HCT116 (cell line): Measurements from ENCODE around the gene TBC1D12. TPM values are rescaled to one million over a fixed set of nuclear protein-coding genes. Genes with fewer than 3 reads are reported as not detected.

Experiments
- ATAC-seq: fragments of 200-7000 bp; cut with Tn5 transposase; 2 replicates; pipeline ENCODE4 v1.9.1; 2020; ENCODE audit warnings: mild to moderate bottlenecking, moderate library complexity
- BruUV-seq: library from RNA; stranded (reverse); fragments of 400-500 nt; replicated peaks from 2 replicates; lab custom pipeline; 2021; lab: Mats Ljungman, UMichigan
- CTCF ChIA-PET: fragments of 300-600 bp; sonication (Branson Sonifier 250); formaldehyde crosslinking; loops from one replicate; lab custom pipeline; 2021; ENCODE audit warnings: antibody characterized with exemption; lab: Charles Lee
- POLR2A ChIA-PET: fragments of 300-600, 350-600 bp; sonication (Branson Sonifier 250); formaldehyde crosslinking; loops from one replicate; lab custom pipeline; 2021; ENCODE audit warnings: antibody characterized with exemption; lab: Charles Lee
- RAD21 ChIA-PET, 2 experiments: fragments of 300-600 bp; sonication (Branson Sonifier 250); formaldehyde crosslinking; loops; one replicate each; lab custom pipeline; 2023; ENCODE audit warnings: low total read pairs in 2 of 2; ENCODE audit not compliant: uncharacterized antibody in 2 of 2, unreplicated experiment in 2 of 2, low non-redundant PET in 1 of 2; lab: Charles Lee
- DNase-seq: peaks from one replicate; pipeline ENCODE4 v3.0.0-alpha.2; 2010; ENCODE audit warnings: low read depth, low spot score
- H2AFZ ChIP-seq: fragments of 200-600 bp; shearing (Covaris generic), sonication (generic); 2 replicates; pipeline ENCODE4 v1.6.1; 2017; ENCODE audit warnings: low read depth, mixed run types, mixed read lengths, antibody characterized with exemption, low read length; ENCODE audit not compliant: poor library complexity, severe bottlenecking
- H3K27ac ChIP-seq: 2 replicates; pipeline ENCODE4 v1.5.1; 2012; ENCODE audit warnings: low read depth, low read length
- H3K27me3 ChIP-seq: fragments of 200-600 bp; sonication (generic); 2 replicates; pipeline ENCODE4 v1.6.1; 2016; ENCODE audit warnings: mixed run types, low read length, mixed read lengths; ENCODE audit not compliant: insufficient read depth
- H3K36me3 ChIP-seq, 2 experiments: fragments of 200-500 bp in 1 of 2; fragments of 200-600 bp in 1 of 2; sonication (Bioruptor generic) in 1 of 2; sonication (generic) in 1 of 2; 2 replicates each; pipeline versions ENCODE4 v1.5.1 to v1.6.1; 2014 to 2016; ENCODE audit warnings: low read length in 2 of 2, inconsistent platforms in 1 of 2, mixed read lengths in 1 of 2, mixed run types in 1 of 2; ENCODE audit not compliant: insufficient read depth in 2 of 2, control insufficient read depth in 1 of 2
- H3K4me1 ChIP-seq, 2 experiments: fragments of 200-600 bp in 1 of 2; sonication (generic) in 1 of 2; 2 replicates each; pipeline versions ENCODE4 v1.5.1 to v1.6.1; 2012 to 2017; ENCODE audit warnings: low read length in 2 of 2, inconsistent platforms in 1 of 2, mild to moderate bottlenecking in 1 of 2, mixed read lengths in 1 of 2, mixed run types in 1 of 2, moderate library complexity in 1 of 2; ENCODE audit not compliant: insufficient read depth in 2 of 2, control insufficient read depth in 1 of 2
- H3K4me2 ChIP-seq: fragments of 200-600 bp; sonication (generic); 2 replicates; pipeline ENCODE4 v1.6.1; 2017; ENCODE audit warnings: mixed run types, low read length, mixed read lengths
- H3K4me3 ChIP-seq, 2 experiments: fragments of 200-600 bp in 1 of 2; sonication (generic) in 1 of 2; replicated peaks in 1 of 2; 2 replicates each; pipeline ENCODE4 v1.5.1; 2011 to 2016; ENCODE audit warnings: low read length in 2 of 2, control low read depth in 1 of 2, low read depth in 1 of 2, mild to moderate bottlenecking in 1 of 2, mixed read lengths in 1 of 2, mixed run types in 1 of 2
- H3K79me2 ChIP-seq: fragments of 200-600 bp; sonication (generic); 2 replicates; pipeline ENCODE4 v1.6.1; 2017; ENCODE audit warnings: mild to moderate bottlenecking, mixed run types, low read length, moderate library complexity, mixed read lengths; ENCODE audit not compliant: insufficient read depth
- H3K9ac ChIP-seq: fragments of 200-600 bp; sonication (generic); 2 replicates; pipeline ENCODE4 v1.6.1; 2016; ENCODE audit warnings: low read length, mixed read lengths
- H3K9me2 ChIP-seq: fragments of 200-600 bp; sonication (generic), shearing (Covaris generic); 2 replicates; pipeline ENCODE4 v1.6.1; 2017; ENCODE audit warnings: mixed run types, mild to moderate bottlenecking, moderate library complexity; ENCODE audit not compliant: insufficient read depth
- H3K9me3 ChIP-seq, 2 experiments: fragments of 200-500 bp in 1 of 2; fragments of 200-600 bp in 1 of 2; sonication (Bioruptor generic) in 1 of 2; sonication (generic) in 1 of 2; 2 replicates each; pipeline ENCODE4 v1.6.1; 2014 to 2017; ENCODE audit warnings: low read length in 2 of 2, mixed read lengths in 2 of 2, inconsistent platforms in 1 of 2, low read depth in 1 of 2, mild to moderate bottlenecking in 1 of 2, mixed run types in 1 of 2, moderate library complexity in 1 of 2; ENCODE audit not compliant: control insufficient read depth in 1 of 2, insufficient read depth in 1 of 2
- H4K20me1 ChIP-seq: fragments of 200-600 bp; sonication (generic), shearing (Covaris generic); 2 replicates; pipeline ENCODE4 v1.6.1; 2017; ENCODE audit warnings: mixed run types, mild to moderate bottlenecking, moderate library complexity; ENCODE audit not compliant: insufficient read depth
- EGR1 ChIP-seq: IDR thresholded peaks from 2 replicates; pipeline ENCODE4 v1.6.1; 2012; ENCODE audit warnings: low read depth
- FOSL1 ChIP-seq: IDR thresholded peaks from 2 replicates; pipeline ENCODE4 v1.6.1; 2012; ENCODE audit warnings: low read depth
- RAD21 ChIP-seq: IDR thresholded peaks from 2 replicates; pipeline ENCODE4 v1.6.1; 2012; ENCODE audit warnings: low read depth, mild to moderate bottlenecking
- SP1 ChIP-seq: IDR thresholded peaks from 2 replicates; pipeline ENCODE4 v1.6.1; 2012; ENCODE audit warnings: low read depth
- TCF7L2 ChIP-seq: IDR thresholded peaks from 2 replicates; pipeline ENCODE4 v1.7.0; 2011; ENCODE audit warnings: borderline replicate concordance, inconsistent platforms; ENCODE audit not compliant: insufficient read depth, insufficient read length; ENCODE audit errors: extremely low read depth
- ZFX ChIP-seq: fragments of 450-650 bp; IDR thresholded peaks from 2 replicates; pipeline ENCODE4 v1.6.1; 2017
- intact Hi-C: fragments of 100-400 bp; cut with micrococcal nuclease; formaldehyde crosslinking; loops from 2 replicates; pipeline ENCODE4 v1.10.0; 2022
- total RNA-seq: library from RNA; stranded (reverse); gene quantifications from one replicate; pipeline ENCODE4 v1.2.1, GENCODE V29; 2021; ENCODE audit not compliant: unreplicated experiment
- TF ChIP-seq, protein P1 (sequence below), 3 experiments: fragments of 200-600 bp in 1 of 3; sonication (generic) in 1 of 3; IDR thresholded peaks in 2 of 3; conservative IDR thresholded peaks in 1 of 3; 2 replicates each; pipeline ENCODE4 v1.5.1; 2012 to 2017; ENCODE audit warnings: low read depth in 2 of 3, low read length in 2 of 3, antibody characterized with exemption in 1 of 3, borderline replicate concordance in 1 of 3, control low read depth in 1 of 3, mild to moderate bottlenecking in 1 of 3, mixed read lengths in 1 of 3, mixed run types in 1 of 3, moderate library complexity in 1 of 3; ENCODE audit not compliant: insufficient read depth in 1 of 3
- TF ChIP-seq, protein P2 (sequence below): IDR thresholded peaks from 2 replicates; pipeline ENCODE4 v1.6.1; 2012; ENCODE audit warnings: low read depth

TBC1D12 gene
- total RNA-seq, 1 experiment from 2014 or later, result 7.1 TPM

GRCh38 chr10:94485094-94485493, 82.8 kb downstream of the TBC1D12 start:
- ChIA-PET RAD21 (no interaction called here), CTCF (no interaction called here), POLR2A (no interaction called here)
- Histone ChIP-seq H3K9me3 (0 out of 4 replicates have a peak, but pooled peaks cover 0 to 4% of the 10 kb centered on the region in 2 experiments), H3K4me1 (no peaks in the 10 kb centered on the region), H3K9ac (no peak overlapping the region), H3K9me2 (no peaks in the 10 kb centered on the region), H2AFZ (no peak overlapping the region), H3K79me2 (peaks cover 4% of the 10 kb centered on the region; the same call in 1 of the 2 replicates), H3K4me2 (no peak overlapping the region), H3K4me3 (no peak overlapping the region), H3K27ac (no peak overlapping the region), H4K20me1 (no peaks in the 10 kb centered on the region), H3K36me3 (no peaks in the 10 kb centered on the region), H3K27me3 (no peaks in the 10 kb centered on the region)
- DNase-seq (no peak), ATAC-seq (no peak)
- BruUV-seq, result no TSS peak
- TF ChIP-seq ZFX (no peak), EGR1 (no peak), FOSL1 (no peak), RAD21 (no peak)
- intact Hi-C loops, result no loop called here

DNA sequence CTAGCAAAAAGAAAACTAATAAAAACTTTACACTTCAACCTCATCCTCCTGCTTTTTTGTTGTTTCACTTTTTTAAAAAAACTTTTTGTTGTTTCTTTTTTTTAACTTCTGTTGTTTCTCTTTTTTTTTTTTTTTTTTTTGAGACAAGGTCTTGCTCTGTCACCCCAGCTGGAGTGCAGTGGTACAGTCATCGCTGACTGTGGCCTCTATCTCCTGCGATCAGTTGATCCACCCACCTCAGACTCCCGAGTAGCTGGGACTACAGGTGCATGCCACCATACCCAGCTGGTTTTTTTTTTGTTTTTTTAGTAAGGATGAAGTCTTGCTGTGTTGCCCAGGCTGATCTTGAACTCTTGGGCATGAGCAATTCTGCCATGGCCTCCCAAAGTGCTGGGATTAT, 85.2 kb downstream of the TBC1D12 start:
- H2AFZ ChIP-seq, result no peak overlapping the region
- ChIA-PET POLR2A (no interaction called here), RAD21 (no interaction called here)
- H3K4me1 ChIP-seq, result no peaks in the 10 kb centered on the region
- no peaks in the 10 kb centered on the region for H3K9me2 ChIP-seq
- no peaks in the 10 kb centered on the region for H3K36me3 ChIP-seq
- no TSS peak for BruUV-seq
- 0 out of 4 replicates have a peak, but pooled peaks cover 0 to 4% of the 10 kb centered on the region in 2 experiments for H3K9me3 ChIP-seq
- DNase-seq, result no peak
- no peak overlapping the region for H3K27ac ChIP-seq
- no peaks in the 10 kb centered on the region for H4K20me1 ChIP-seq
- peaks cover 4% of the 10 kb centered on the region; the same call in 1 of the 2 replicates for H3K79me2 ChIP-seq
- no peak overlapping the region for H3K4me2 ChIP-seq
- no peak overlapping the region for H3K9ac ChIP-seq
- H3K4me3 ChIP-seq, result no peak overlapping the region
- no peak for TF ChIP-seq SP1
- TF ChIP-seq TCF7L2, result no peak
- TF ChIP-seq, protein P1, sequence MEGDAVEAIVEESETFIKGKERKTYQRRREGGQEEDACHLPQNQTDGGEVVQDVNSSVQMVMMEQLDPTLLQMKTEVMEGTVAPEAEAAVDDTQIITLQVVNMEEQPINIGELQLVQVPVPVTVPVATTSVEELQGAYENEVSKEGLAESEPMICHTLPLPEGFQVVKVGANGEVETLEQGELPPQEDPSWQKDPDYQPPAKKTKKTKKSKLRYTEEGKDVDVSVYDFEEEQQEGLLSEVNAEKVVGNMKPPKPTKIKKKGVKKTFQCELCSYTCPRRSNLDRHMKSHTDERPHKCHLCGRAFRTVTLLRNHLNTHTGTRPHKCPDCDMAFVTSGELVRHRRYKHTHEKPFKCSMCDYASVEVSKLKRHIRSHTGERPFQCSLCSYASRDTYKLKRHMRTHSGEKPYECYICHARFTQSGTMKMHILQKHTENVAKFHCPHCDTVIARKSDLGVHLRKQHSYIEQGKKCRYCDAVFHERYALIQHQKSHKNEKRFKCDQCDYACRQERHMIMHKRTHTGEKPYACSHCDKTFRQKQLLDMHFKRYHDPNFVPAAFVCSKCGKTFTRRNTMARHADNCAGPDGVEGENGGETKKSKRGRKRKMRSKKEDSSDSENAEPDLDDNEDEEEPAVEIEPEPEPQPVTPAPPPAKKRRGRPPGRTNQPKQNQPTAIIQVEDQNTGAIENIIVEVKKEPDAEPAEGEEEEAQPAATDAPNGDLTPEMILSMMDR (IDR thresholded peaks at IDR 0.05 in 2 of 3, conservative IDR thresholded peaks at IDR 0.05 in 1 of 3; ENCODE audit: borderline replicate concordance in 1 of 3, insufficient read depth in 1 of 3, low read depth in 2 of 3, low read length in 2 of 3), result no peak
- TF ChIP-seq, protein P2, sequence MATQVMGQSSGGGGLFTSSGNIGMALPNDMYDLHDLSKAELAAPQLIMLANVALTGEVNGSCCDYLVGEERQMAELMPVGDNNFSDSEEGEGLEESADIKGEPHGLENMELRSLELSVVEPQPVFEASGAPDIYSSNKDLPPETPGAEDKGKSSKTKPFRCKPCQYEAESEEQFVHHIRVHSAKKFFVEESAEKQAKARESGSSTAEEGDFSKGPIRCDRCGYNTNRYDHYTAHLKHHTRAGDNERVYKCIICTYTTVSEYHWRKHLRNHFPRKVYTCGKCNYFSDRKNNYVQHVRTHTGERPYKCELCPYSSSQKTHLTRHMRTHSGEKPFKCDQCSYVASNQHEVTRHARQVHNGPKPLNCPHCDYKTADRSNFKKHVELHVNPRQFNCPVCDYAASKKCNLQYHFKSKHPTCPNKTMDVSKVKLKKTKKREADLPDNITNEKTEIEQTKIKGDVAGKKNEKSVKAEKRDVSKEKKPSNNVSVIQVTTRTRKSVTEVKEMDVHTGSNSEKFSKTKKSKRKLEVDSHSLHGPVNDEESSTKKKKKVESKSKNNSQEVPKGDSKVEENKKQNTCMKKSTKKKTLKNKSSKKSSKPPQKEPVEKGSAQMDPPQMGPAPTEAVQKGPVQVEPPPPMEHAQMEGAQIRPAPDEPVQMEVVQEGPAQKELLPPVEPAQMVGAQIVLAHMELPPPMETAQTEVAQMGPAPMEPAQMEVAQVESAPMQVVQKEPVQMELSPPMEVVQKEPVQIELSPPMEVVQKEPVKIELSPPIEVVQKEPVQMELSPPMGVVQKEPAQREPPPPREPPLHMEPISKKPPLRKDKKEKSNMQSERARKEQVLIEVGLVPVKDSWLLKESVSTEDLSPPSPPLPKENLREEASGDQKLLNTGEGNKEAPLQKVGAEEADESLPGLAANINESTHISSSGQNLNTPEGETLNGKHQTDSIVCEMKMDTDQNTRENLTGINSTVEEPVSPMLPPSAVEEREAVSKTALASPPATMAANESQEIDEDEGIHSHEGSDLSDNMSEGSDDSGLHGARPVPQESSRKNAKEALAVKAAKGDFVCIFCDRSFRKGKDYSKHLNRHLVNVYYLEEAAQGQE, result no peak
- TF ChIP-seq, all 23 proteins: peak for 0
- ATAC-seq, result no peak
- intact Hi-C loops, result no loop called here
- H3K27me3 ChIP-seq, result no peaks in the 10 kb centered on the region
- CTCF ChIA-PET, result no interaction called here
